ENCODE data around the gene ANKRD52. TPM values are rescaled to one million over a fixed set of nuclear protein-coding genes. Genes with fewer than 3 reads are reported as not detected.
A peak's percentile ranks its signal among the peaks of the same experiment; 100 is the strongest.

ANKRD52 gene
- total and polyA plus RNA-seq, 4 donors: 5.4 to 13.6 (median 9.3) TPM

GRCh38 chr12:56188778-56189098 lies 69.4 kb downstream of the ANKRD52 start:
- no peak for TF ChIP-seq HNF4G (IDR thresholded peaks at IDR 0.05)
- TF ChIP-seq, protein P1, sequence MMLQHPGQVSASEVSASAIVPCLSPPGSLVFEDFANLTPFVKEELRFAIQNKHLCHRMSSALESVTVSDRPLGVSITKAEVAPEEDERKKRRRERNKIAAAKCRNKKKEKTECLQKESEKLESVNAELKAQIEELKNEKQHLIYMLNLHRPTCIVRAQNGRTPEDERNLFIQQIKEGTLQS (IDR thresholded peaks at IDR 0.05): no peak
- TF ChIP-seq, protein P2, sequence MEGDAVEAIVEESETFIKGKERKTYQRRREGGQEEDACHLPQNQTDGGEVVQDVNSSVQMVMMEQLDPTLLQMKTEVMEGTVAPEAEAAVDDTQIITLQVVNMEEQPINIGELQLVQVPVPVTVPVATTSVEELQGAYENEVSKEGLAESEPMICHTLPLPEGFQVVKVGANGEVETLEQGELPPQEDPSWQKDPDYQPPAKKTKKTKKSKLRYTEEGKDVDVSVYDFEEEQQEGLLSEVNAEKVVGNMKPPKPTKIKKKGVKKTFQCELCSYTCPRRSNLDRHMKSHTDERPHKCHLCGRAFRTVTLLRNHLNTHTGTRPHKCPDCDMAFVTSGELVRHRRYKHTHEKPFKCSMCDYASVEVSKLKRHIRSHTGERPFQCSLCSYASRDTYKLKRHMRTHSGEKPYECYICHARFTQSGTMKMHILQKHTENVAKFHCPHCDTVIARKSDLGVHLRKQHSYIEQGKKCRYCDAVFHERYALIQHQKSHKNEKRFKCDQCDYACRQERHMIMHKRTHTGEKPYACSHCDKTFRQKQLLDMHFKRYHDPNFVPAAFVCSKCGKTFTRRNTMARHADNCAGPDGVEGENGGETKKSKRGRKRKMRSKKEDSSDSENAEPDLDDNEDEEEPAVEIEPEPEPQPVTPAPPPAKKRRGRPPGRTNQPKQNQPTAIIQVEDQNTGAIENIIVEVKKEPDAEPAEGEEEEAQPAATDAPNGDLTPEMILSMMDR (IDR thresholded peaks at IDR 0.05; ENCODE audit: low read depth, low read length, missing input control): no peak
- no peak for TF ChIP-seq NR2F2 (IDR thresholded peaks at IDR 0.05)
- no peak for TF ChIP-seq MAX (IDR thresholded peaks at IDR 0.05)
- TF ChIP-seq RXRA (IDR thresholded peaks at IDR 0.05): no peak
- TF ChIP-seq HNF4A (conservative IDR thresholded peaks at IDR 0.05): no peak
- TF ChIP-seq, protein P3, sequence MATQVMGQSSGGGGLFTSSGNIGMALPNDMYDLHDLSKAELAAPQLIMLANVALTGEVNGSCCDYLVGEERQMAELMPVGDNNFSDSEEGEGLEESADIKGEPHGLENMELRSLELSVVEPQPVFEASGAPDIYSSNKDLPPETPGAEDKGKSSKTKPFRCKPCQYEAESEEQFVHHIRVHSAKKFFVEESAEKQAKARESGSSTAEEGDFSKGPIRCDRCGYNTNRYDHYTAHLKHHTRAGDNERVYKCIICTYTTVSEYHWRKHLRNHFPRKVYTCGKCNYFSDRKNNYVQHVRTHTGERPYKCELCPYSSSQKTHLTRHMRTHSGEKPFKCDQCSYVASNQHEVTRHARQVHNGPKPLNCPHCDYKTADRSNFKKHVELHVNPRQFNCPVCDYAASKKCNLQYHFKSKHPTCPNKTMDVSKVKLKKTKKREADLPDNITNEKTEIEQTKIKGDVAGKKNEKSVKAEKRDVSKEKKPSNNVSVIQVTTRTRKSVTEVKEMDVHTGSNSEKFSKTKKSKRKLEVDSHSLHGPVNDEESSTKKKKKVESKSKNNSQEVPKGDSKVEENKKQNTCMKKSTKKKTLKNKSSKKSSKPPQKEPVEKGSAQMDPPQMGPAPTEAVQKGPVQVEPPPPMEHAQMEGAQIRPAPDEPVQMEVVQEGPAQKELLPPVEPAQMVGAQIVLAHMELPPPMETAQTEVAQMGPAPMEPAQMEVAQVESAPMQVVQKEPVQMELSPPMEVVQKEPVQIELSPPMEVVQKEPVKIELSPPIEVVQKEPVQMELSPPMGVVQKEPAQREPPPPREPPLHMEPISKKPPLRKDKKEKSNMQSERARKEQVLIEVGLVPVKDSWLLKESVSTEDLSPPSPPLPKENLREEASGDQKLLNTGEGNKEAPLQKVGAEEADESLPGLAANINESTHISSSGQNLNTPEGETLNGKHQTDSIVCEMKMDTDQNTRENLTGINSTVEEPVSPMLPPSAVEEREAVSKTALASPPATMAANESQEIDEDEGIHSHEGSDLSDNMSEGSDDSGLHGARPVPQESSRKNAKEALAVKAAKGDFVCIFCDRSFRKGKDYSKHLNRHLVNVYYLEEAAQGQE (IDR thresholded peaks at IDR 0.05): no peak
- no peak for TF ChIP-seq YY1 (IDR thresholded peaks at IDR 0.05)
- TF ChIP-seq, protein P4, sequence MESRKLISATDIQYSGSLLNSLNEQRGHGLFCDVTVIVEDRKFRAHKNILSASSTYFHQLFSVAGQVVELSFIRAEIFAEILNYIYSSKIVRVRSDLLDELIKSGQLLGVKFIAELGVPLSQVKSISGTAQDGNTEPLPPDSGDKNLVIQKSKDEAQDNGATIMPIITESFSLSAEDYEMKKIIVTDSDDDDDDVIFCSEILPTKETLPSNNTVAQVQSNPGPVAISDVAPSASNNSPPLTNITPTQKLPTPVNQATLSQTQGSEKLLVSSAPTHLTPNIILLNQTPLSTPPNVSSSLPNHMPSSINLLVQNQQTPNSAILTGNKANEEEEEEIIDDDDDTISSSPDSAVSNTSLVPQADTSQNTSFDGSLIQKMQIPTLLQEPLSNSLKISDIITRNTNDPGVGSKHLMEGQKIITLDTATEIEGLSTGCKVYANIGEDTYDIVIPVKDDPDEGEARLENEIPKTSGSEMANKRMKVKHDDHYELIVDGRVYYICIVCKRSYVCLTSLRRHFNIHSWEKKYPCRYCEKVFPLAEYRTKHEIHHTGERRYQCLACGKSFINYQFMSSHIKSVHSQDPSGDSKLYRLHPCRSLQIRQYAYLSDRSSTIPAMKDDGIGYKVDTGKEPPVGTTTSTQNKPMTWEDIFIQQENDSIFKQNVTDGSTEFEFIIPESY (IDR thresholded peaks at IDR 0.05): no peak
- TF ChIP-seq EGR1 (IDR thresholded peaks at IDR 0.05; ENCODE audit: low read depth in 2 of 2): no peak
- TF ChIP-seq FOXA2 (IDR thresholded peaks at IDR 0.05): no peak
- TF ChIP-seq FOXA1 (IDR thresholded peaks at IDR 0.05): no peak
- H3K4me3 ChIP-seq (ENCODE audit: low read depth in 1 of 3, low read length in 3 of 3): peak overlapping the region; percentile 63 to 95 (median 68)
- H3K27ac ChIP-seq (ENCODE audit: low read depth in 1 of 2, low read length in 2 of 2): peak overlapping the region; percentile 53 to 67
- no peak for DNase-seq (ENCODE audit: low spot score)
- no peaks in the 10 kb centered on the region for H3K27me3 ChIP-seq (ENCODE audit: control insufficient read depth in 4 of 4, insufficient read depth in 4 of 4, low read length in 3 of 4)
- peaks cover 0 to 24% (median 18%) of the 10 kb centered on the region in 4 donors for H3K4me1 ChIP-seq (ENCODE audit: control insufficient read depth in 4 of 4, insufficient read depth in 4 of 4, low read length in 3 of 4)
- H3K9me3 ChIP-seq (ENCODE audit: control insufficient read depth in 4 of 4, low read length in 3 of 4): no peaks in the 10 kb centered on the region
- H3K9ac ChIP-seq (ENCODE audit: low read depth in 1 of 2, low read length in 2 of 2): peak overlapping the region; percentile 33 to 36
- WGBS: 2% methylated on average over 17 of the region's 17 CpGs
- H3K36me3 ChIP-seq (ENCODE audit: control insufficient read depth in 4 of 4, insufficient read depth in 3 of 4, low read depth in 1 of 4, low read length in 3 of 4): peaks cover 5 to 19% (median 17%) of the 10 kb centered on the region in 4 donors

GRCh38 chr12:56188131-56188777 lies 69.9 kb downstream of the ANKRD52 start:
- H3K4me1 ChIP-seq (ENCODE audit: control insufficient read depth in 4 of 4, insufficient read depth in 4 of 4, low read length in 3 of 4): peaks cover 0 to 24% (median 18%) of the 10 kb centered on the region in 4 donors
- peak overlapping the region in 1 of 2 donors; percentile 67 for H3K27ac ChIP-seq (ENCODE audit: low read depth in 1 of 2, low read length in 2 of 2)
- no peak for DNase-seq (ENCODE audit: low spot score)
- TF ChIP-seq, protein P4 (IDR thresholded peaks at IDR 0.05): no peak
- TF ChIP-seq HNF4A (conservative IDR thresholded peaks at IDR 0.05): no peak
- TF ChIP-seq FOXA1 (IDR thresholded peaks at IDR 0.05): no peak
- no peak for TF ChIP-seq TAF1 (conservative IDR thresholded peaks at IDR 0.05)
- no peak for TF ChIP-seq HNF4G (IDR thresholded peaks at IDR 0.05)
- no peak for TF ChIP-seq NR2F2 (IDR thresholded peaks at IDR 0.05)
- no peaks in the 10 kb centered on the region for H3K9me3 ChIP-seq (ENCODE audit: control insufficient read depth in 4 of 4, low read length in 3 of 4)
- H3K9ac ChIP-seq (ENCODE audit: low read depth in 1 of 2, low read length in 2 of 2): peak overlapping the region; percentile 33 to 39
- H3K4me3 ChIP-seq (ENCODE audit: low read depth in 1 of 3, low read length in 3 of 3): peak overlapping the region; percentile 63 to 95 (median 68)
- H3K36me3 ChIP-seq (ENCODE audit: control insufficient read depth in 4 of 4, insufficient read depth in 3 of 4, low read depth in 1 of 4, low read length in 3 of 4): peaks cover 5 to 22% (median 22%) of the 10 kb centered on the region in 4 donors
- no peaks in the 10 kb centered on the region for H3K27me3 ChIP-seq (ENCODE audit: control insufficient read depth in 4 of 4, insufficient read depth in 4 of 4, low read length in 3 of 4)
- 37% methylated on average over 10 of the region's 10 CpGs for WGBS

All from liver (tissue), 9 donors.